Measurements from ENCODE around the gene GUK1.
"Not testable (repeated sequence)": the region's sequence is repeated elsewhere in the genome, so short reads cannot be mapped to it uniquely, and the experiment has no call there.

Gene GUK1

DNA sequence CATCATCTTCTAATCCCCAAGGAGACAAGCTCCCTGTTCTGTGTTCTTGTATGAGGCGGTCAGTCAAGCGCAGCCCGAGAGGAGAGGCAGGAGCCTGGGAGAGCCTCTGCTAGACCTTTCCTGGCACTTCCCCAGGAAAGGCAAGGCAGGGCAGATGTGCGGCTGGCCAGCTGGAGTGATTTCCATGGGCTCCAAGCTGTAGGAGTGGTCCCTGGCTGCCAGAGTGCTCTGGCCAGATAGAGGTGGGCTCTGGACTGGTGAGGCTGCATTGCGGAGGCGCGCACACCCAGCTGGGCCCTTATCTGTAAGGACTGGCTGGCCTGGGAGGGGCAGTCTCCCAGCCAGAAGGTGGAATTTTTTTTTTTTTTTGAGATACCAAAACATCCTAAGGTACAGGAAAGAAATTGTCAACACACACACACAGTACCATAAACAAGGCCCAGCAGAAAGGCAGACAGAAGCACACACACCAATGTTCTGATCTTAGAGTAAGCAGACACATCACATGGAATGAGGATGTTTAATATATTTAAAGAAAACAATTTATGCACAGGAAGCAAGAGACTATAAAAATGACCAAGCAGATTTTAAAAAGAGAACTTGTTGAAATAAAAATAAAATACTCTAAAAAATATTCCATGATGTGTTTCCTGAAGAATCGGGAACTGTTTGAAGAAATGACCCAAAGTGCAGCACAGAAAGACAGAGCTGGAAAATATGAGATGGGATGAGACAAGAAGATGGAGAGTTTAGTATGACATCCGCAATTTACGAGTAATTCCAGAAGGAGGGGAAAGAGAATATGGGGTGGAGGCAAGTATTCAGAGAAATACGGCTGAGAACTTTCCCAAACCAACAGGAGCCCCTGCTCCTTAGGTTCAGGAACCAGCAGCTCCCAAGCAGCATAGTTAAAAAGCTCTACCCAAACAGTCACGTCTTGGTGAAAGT is 38.9 kb downstream of the GUK1 start:
- DNase-seq = peak; percentile 94

GRCh38 chr1:228180271-228180958 is 40.3 kb downstream of the GUK1 start:
- DNase-seq = peak; percentile 70

DNA sequence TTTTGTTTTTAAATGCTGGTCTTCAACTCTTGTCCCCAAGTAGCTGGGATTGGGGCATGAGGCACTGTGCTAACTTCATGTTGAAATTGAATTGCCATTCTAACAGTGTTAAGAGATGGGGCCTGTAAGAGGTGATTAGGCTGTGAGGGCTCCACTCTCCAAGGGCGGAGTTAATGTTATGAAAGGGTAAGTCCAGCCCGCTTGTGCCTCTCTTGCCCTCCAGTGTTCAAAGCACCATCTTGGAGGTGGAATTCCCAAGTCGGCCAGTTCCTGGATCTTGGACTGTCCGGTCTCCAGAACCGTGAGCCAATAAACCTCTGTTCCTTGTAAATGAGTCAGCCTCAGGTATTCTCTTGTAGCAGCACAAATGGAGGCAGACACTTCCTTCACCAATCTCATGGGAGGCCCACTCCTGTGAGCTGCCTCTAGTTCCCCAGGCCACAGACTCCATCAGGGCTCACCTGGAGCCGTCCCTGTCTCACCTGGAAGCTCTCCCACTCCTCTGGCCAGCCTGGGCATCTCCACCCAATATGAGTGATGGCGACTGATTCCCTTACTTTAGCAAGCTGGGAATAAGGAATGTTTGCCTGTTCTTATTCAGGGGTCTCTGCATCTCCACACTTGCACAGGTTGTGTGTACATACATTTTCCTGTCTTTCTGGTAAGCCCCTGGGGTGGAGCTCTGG is 41.0 kb downstream of the GUK1 start:
- peak; percentile 67 for DNase-seq

GRCh38 chr1:228181645-228182034 is 41.6 kb downstream of the GUK1 start:
- DNase-seq = no peak

GRCh38 chr1:228182296-228183030 is 42.4 kb downstream of the GUK1 start:
- DNase-seq = no peak

DNA sequence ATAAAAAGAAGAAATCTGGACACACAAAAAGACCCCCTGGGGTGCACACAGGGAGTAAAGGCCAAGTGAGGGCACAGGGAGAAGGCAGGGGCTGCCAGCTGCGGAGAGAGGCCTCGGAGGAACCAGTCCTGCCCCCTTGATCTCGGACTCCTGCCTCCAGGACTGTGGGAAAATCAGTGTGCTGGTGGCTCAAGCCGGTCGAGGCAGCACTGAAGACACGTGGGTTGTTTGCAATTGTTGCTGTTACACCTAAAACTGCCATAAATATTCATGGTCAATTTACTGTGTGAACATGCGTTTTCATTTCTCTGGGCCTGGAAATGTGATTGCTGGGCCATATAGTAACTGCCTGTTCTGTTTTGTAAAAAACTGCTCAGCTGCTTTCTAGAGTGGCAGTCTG is 44.1 kb downstream of the GUK1 start:
- no peak for DNase-seq

- no peak for DNase-seq
Observed at GRCh38 chr1:228185641-228185965, 45.5 kb downstream of the GUK1 start.

DNA sequence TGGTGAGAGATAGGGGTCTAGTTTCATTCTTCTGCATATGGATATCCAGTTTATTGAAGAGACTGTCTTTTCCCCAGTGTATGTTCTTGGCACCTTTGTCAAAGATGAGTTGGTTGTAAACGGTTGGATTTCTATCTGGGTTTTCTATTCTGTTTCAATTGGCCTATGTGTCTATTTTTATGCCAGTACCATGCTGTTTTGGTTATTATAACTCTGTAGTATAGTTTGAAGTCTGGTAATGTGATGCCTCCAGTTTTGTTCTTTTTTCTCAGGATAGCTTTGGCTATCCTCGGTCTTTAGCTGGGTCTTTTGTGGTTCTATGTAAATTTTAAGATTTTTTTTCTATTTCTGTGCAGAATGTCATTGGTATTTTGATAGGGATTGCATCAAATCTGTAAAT is 48.2 kb downstream of the GUK1 start:
- DNase-seq = not testable (repeated sequence)

DNA sequence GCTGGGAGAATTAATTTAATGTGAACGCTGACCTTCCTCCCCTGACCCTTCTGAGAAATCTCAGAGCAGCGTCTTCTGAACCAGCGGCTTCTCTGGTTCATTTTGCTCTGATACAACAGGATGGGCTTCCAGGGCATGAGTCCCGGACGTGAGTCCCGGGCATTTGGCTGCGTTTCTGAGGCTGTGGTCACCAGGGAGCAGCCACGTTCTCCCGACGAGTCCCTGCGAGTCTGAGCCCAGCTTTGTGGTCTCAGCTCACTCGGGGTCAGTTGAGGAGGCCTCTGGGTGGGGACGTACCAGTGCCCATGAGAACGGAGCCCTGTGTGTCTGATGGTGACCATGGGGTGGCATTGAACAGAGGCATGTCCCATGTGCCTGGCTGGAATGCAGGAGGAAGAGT is 50.1 kb downstream of the GUK1 start:
- no peak for DNase-seq

- no peak for DNase-seq
Observed at GRCh38 chr1:228190778-228191177, 50.7 kb downstream of the GUK1 start.

GRCh38 chr1:228194436-228194835 is 54.4 kb downstream of the GUK1 start:
- no peak for DNase-seq

GRCh38 chr1:228194921-228195812 is 55.1 kb downstream of the GUK1 start:
- no peak for DNase-seq

DNA sequence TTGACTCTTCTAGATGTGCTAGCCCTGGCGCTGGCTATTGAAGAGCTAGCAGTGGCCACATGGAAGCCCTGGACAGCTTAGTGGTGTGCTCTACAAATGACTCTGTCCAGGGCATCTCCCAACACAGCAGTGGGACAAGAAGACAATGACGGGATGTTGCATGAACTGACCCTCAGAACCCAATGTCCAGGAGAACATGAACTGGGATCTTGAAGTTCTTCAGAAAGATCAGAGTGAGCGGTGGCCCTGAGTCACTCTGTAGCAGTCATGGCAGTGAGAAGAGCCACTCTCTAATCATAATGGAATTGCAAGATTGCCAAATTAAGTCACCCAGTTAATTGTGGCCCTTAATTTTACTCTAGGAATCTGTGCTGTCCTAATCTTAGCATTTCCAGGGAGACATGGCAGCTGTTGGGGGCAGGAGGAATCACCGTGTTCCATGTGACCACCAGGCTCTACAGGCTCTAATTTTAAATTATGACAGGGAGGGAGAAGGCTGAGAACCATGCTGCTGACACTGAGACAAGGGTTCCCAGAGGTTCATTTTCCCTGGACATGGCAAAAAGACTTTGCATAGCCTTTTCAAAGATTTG is 57.6 kb downstream of the GUK1 start:
- no peak for DNase-seq
